Occipital lobe (tissue), 2 donors: Measurements from ENCODE around the gene CFAP107. TPM values are rescaled to one million over a fixed set of nuclear protein-coding genes. Genes with fewer than 3 reads are reported as not detected.
"Not testable (repeated sequence)": the region's sequence is repeated elsewhere in the genome, so short reads cannot be mapped to it uniquely, and the experiment has no call there.

Source experiments
- DNase-seq: peaks from one replicate; lab custom pipeline; 2025; lab: John Stamatoyannopoulos, UW
- total RNA-seq: library from RNA; depleted of rRNA; stranded (reverse); fragments of >200 nt; gene quantifications from one replicate; pipeline ENCODE4 v1.2.3, GENCODE V29; 2014

Gene CFAP107
- total RNA-seq, 1 donor from 2014 or later: not detected

- DNase-seq: no peak
Observed at GRCh38 chr1:12778061-12778460, 32.1 kb downstream of the CFAP107 start.

- no peak for DNase-seq
Observed at GRCh38 chr1:12778907-12779306, 32.9 kb downstream of the CFAP107 start.

GRCh38 chr1:12781488-12781887 lies 35.5 kb downstream of the CFAP107 start:
- DNase-seq: not testable (repeated sequence)

- not testable (repeated sequence) for DNase-seq
Observed at GRCh38 chr1:12783783-12784182, 37.8 kb downstream of the CFAP107 start.

GRCh38 chr1:12784729-12785128 lies 38.7 kb downstream of the CFAP107 start:
- not testable (repeated sequence) for DNase-seq

GRCh38 chr1:12791097-12791496 lies 45.1 kb downstream of the CFAP107 start, which contains the start of gene PRAMEF1:
PRAMEF1 (plus strand) TSS chr1:12791397; CDS start chr1:12793228, 1,831 bp downstream.
- DNase-seq: not testable (repeated sequence)

- no peak for DNase-seq
Observed at GRCh38 chr1:12798911-12799310, 52.9 kb downstream of the CFAP107 start.

GRCh38 chr1:12799730-12800129 lies 53.7 kb downstream of the CFAP107 start:
- DNase-seq: no peak

- DNase-seq: no peak
Observed at GRCh38 chr1:12809933-12810332, 63.9 kb downstream of the CFAP107 start.

- no peak for DNase-seq
Observed at GRCh38 chr1:12810691-12811408, 64.8 kb downstream of the CFAP107 start.

- DNase-seq: no peak
Observed at GRCh38 chr1:12811409-12811784, 65.4 kb downstream of the CFAP107 start.

Other genes with a start within 250 kb of the CFAP107 start
- 11.5 TPM for gene DHRS3, start 128.0 kb upstream of the CFAP107 start, total RNA-seq
- gene AADACL4, start 102.1 kb upstream of the CFAP107 start, total RNA-seq: not detected
- gene AADACL3, start 30.1 kb upstream of the CFAP107 start, total RNA-seq: not detected
- gene PRAMEF12, start 27.5 kb downstream of the CFAP107 start, total RNA-seq: not detected
- not detected for gene PRAMEF1, start 45.2 kb downstream of the CFAP107 start, total RNA-seq
- not detected for gene PRAMEF11, start 85.2 kb downstream of the CFAP107 start, total RNA-seq
- not detected for gene HNRNPCL1, start 102.5 kb downstream of the CFAP107 start, total RNA-seq
- gene PRAMEF2, start 110.9 kb downstream of the CFAP107 start, total RNA-seq: not detected
- not detected for gene PRAMEF4, start 140.0 kb downstream of the CFAP107 start, total RNA-seq
- not detected for gene PRAMEF10, start 152.1 kb downstream of the CFAP107 start, total RNA-seq
- gene PRAMEF7, start 170.4 kb downstream of the CFAP107 start, total RNA-seq: not detected
- not detected for gene PRAMEF6, start 201.4 kb downstream of the CFAP107 start, total RNA-seq